Endothelial cell of umbilical vein (primary cell): ENCODE measurements around the gene GALNT2. TPM values are rescaled to one million over a fixed set of nuclear protein-coding genes. Genes with fewer than 3 reads are reported as not detected.

ENCODE experiments used
- BruUV-seq: library from RNA; stranded (reverse); fragments of 400-500 nt; replicated peaks from 2 replicates; lab custom pipeline; 2021; lab: Mats Ljungman, UMichigan
- CTCF ChIA-PET: fragments of 300-600, 350-600 bp; sonication (Branson Sonifier 250); formaldehyde crosslinking; loops from one replicate; lab custom pipeline; 2021; ENCODE audit warnings: antibody characterized with exemption, inconsistent platforms; lab: Charles Lee
- POLR2A ChIA-PET: fragments of 300-600, 350-600 bp; sonication (Branson Sonifier 250); formaldehyde crosslinking; loops from one replicate; lab custom pipeline; 2021; ENCODE audit warnings: antibody characterized with exemption, inconsistent platforms; lab: Charles Lee
- DNase-seq: peaks from one replicate; pipeline ENCODE4 v3.0.0-alpha.2; 2011; ENCODE audit warnings: low read depth, low spot score
- FAIRE-seq: peaks from 2 replicates; lab custom pipeline; 2011; peaks lifted over from hg19 to GRCh38; lab: Jason Lieb, UNC
- H2AFZ ChIP-seq: 2 replicates; pipeline ENCODE4 v1.6.0; 2012; ENCODE audit warnings: low read depth, low read length, control low read depth, inconsistent platforms
- H3K27ac ChIP-seq: 2 replicates; pipeline ENCODE4 v1.5.1; 2011; ENCODE audit warnings: low read depth, mild to moderate bottlenecking, control low read depth, low read length, moderate library complexity; ENCODE audit not compliant: insufficient read depth
- H3K27me3 ChIP-seq, 2 experiments: 2 replicates each; pipeline versions ENCODE4 v1.6.0 to v1.6.1; 2011; ENCODE audit warnings: low read length in 2 of 2, mixed read lengths in 1 of 2; ENCODE audit not compliant: control insufficient read depth in 2 of 2, insufficient read depth in 2 of 2
- H3K36me3 ChIP-seq, 2 experiments: 2 replicates in 1 of 2; 3 replicates in 1 of 2; pipeline ENCODE4 v1.5.1; 2011; ENCODE audit warnings: low read length in 2 of 2, mild to moderate bottlenecking in 1 of 2, moderate library complexity in 1 of 2; ENCODE audit not compliant: control insufficient read depth in 2 of 2, insufficient read depth in 2 of 2; ENCODE audit errors: extremely low read depth in 1 of 2
- H3K4me1 ChIP-seq: 3 replicates; pipeline ENCODE4 v1.5.1; 2011; ENCODE audit warnings: mild to moderate bottlenecking, low read length; ENCODE audit not compliant: control insufficient read depth, insufficient read depth; ENCODE audit errors: extremely low read depth
- H3K4me2 ChIP-seq: 2 replicates; pipeline ENCODE4 v1.6.1; 2011; ENCODE audit warnings: low read length, control low read depth, mixed read lengths; ENCODE audit not compliant: insufficient read depth
- H3K4me3 ChIP-seq, 3 experiments: fragments of 200-600 bp in 1 of 3; sonication (generic), shearing (Covaris generic) in 1 of 3; replicated peaks in 1 of 3; 2 replicates each; pipeline ENCODE4 v1.5.1; 2011 to 2016; ENCODE audit warnings: control low read depth in 3 of 3, low read length in 3 of 3, mild to moderate bottlenecking in 2 of 3, inconsistent platforms in 1 of 3, low read depth in 1 of 3, moderate library complexity in 1 of 3; ENCODE audit not compliant: insufficient read depth in 1 of 3
- H3K79me2 ChIP-seq: 2 replicates; pipeline ENCODE4 v1.6.0; 2012; ENCODE audit warnings: low read length, inconsistent platforms; ENCODE audit not compliant: control insufficient read depth, insufficient read depth
- H3K9ac ChIP-seq: replicated peaks from 2 replicates; pipeline ENCODE3; 2011; ENCODE audit warnings: low read length, control low read depth; ENCODE audit not compliant: insufficient read depth; ENCODE audit errors: extremely low read depth
- H3K9me1 ChIP-seq: replicated peaks from 3 replicates; pipeline ENCODE4 v1.6.0; 2011; ENCODE audit warnings: mild to moderate bottlenecking, low read length; ENCODE audit not compliant: control insufficient read depth, insufficient read depth; ENCODE audit errors: extremely low read depth
- H3K9me3 ChIP-seq: replicated peaks from 2 replicates; pipeline ENCODE4 v1.5.1; 2012; ENCODE audit warnings: low read length, inconsistent platforms; ENCODE audit not compliant: control insufficient read depth, insufficient read depth
- H4K20me1 ChIP-seq: replicated peaks from 2 replicates; pipeline ENCODE3; 2011; ENCODE audit warnings: mild to moderate bottlenecking, low read length; ENCODE audit not compliant: control insufficient read depth, insufficient read depth; ENCODE audit errors: extremely low read depth
- CTCF ChIP-seq, 2 donors: IDR thresholded peaks; 1 replicate in 1 of 2; 2 replicates in 1 of 2; pipeline ENCODE4 v1.5.1; 2011; ENCODE audit warnings: low read length in 2 of 2, mild to moderate bottlenecking in 2 of 2, moderate library complexity in 2 of 2, control low read depth in 1 of 2, inconsistent platforms in 1 of 2, low read depth in 1 of 2; ENCODE audit not compliant: insufficient read depth in 1 of 2; ENCODE audit errors: extremely low read depth in 1 of 2
- EZH2 ChIP-seq: IDR thresholded peaks from 2 replicates; pipeline ENCODE4 v1.6.1; 2012; ENCODE audit warnings: borderline replicate concordance, low read depth, mild to moderate bottlenecking, moderate library complexity, low read length, inconsistent platforms; ENCODE audit not compliant: severe bottlenecking
- FOS ChIP-seq: IDR thresholded peaks from 2 replicates; pipeline ENCODE4 v1.6.1; 2011; ENCODE audit warnings: mild to moderate bottlenecking, low read length, moderate library complexity, borderline replicate concordance; ENCODE audit not compliant: insufficient read depth
- GATA2 ChIP-seq: IDR thresholded peaks from 2 replicates; pipeline ENCODE4 v1.7.0; 2011; ENCODE audit warnings: low read depth, mild to moderate bottlenecking, moderate library complexity, mixed read lengths, low read length; ENCODE audit not compliant: insufficient read length, insufficient read depth
- JUN ChIP-seq: IDR thresholded peaks from 2 replicates; pipeline ENCODE4 v1.6.1; 2011; ENCODE audit warnings: borderline replicate concordance, low read depth; ENCODE audit not compliant: insufficient read length, insufficient read depth
- MAX ChIP-seq: IDR thresholded peaks from 2 replicates; pipeline ENCODE4 v1.6.1; 2011; ENCODE audit not compliant: insufficient read depth, insufficient read length
- MYC ChIP-seq: IDR thresholded peaks from one replicate; pipeline ENCODE4 v1.6.1; 2011; ENCODE audit warnings: mild to moderate bottlenecking, low read depth, low read length
- POLR2A ChIP-seq: IDR thresholded peaks from 2 replicates; pipeline ENCODE4 v1.6.1; 2012; ENCODE audit warnings: low read depth, mild to moderate bottlenecking, control low read depth, low read length
- POLR2AphosphoS5 ChIP-seq: IDR thresholded peaks from 2 replicates; pipeline ENCODE4 v1.6.1; 2012; ENCODE audit warnings: low read depth, mild to moderate bottlenecking, control low read depth, low read length, moderate library complexity; ENCODE audit not compliant: insufficient read depth
- dilution Hi-C: fragments of 300-500 bp; cut with MboI; formaldehyde crosslinking; loops from one replicate; pipeline ENCODE4 v1.15.0; 2019; ENCODE audit warnings: low sequenced_read_pairs; ENCODE audit not compliant: extremely low pct_ligation_motif_present
- intact Hi-C: fragments of 100-400 bp; cut with micrococcal nuclease; formaldehyde crosslinking; loops from one replicate; pipeline ENCODE4 v1.10.0; 2022
- polyA plus RNA-seq, 4 experiments: library from polyadenylated mRNA; depleted of rRNA in 3 of 4; stranded (reverse) in 3 of 4; unstranded in 1 of 4; fragments of >200 nt; gene quantifications; 2 replicates each; pipeline versions ENCODE4 v1.2.1 to v1.2.3, GENCODE V29; 2011 to 2012; ENCODE audit warnings: missing spikeins in 1 of 4
- total RNA-seq: library from RNA; stranded (reverse); gene quantifications from 2 replicates; pipeline ENCODE4 v1.2.3, GENCODE V29; 2021

The GALNT2 gene
- total and polyA plus RNA-seq, 2 donors (not counting 3 experiments of a cell fraction or from before 2014, with no cell fraction given): 56.3 to 77.5 TPM

DNA sequence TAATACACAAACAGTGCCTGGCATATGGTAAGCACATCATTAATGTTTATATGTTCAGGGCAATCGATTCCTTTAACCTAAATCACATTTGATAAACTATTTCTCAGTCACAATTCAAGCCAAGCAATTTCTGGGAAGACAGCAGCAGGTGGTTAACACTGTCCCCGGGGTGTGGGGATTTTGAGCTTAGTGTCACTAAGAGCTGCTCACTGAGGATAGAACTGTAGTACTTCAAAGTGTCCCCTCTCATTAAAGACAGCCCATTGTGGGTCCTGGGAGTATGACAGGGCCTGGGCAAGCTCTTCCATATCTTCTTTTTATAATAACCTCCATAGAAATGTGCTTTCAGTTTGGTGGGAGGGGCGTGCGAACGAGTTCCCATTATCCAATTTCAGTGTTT lies 8.4 kb upstream of the GALNT2 start:
- H3K4me2 ChIP-seq: no peak overlapping the region
- no peaks in the 10 kb centered on the region for H3K79me2 ChIP-seq
- DNase-seq: no peak
- dilution Hi-C loops: no loop called here
- intact Hi-C loops: no loop called here
- no peak for TF ChIP-seq CTCF (IDR thresholded peaks at IDR 0.05; ENCODE audit: extremely low read depth in 1 of 2, insufficient read depth in 1 of 2, low read depth in 1 of 2, low read length in 2 of 2)
- no peak for TF ChIP-seq POLR2AphosphoS5
- no peak for TF ChIP-seq MYC
- TF ChIP-seq JUN: no peak
- TF ChIP-seq GATA2: no peak
- TF ChIP-seq POLR2A: no peak
- TF ChIP-seq FOS: no peak
- TF ChIP-seq EZH2: no peak
- no peak for TF ChIP-seq MAX
- H3K4me3 ChIP-seq: no peak overlapping the region
- no TSS peak for BruUV-seq
- no peak overlapping the region for H3K9ac ChIP-seq
- no peak for FAIRE-seq
- H4K20me1 ChIP-seq: no peaks in the 10 kb centered on the region
- H3K4me1 ChIP-seq: no peaks in the 10 kb centered on the region
- ChIA-PET POLR2A (no interaction called here), CTCF (interaction anchor here (1.0 kb wide), 1 partner anchor 8 kb away, joined by 4 read pairs; the partner anchor contains the start of gene GALNT2)
- peaks cover 10 to 13% of the 10 kb centered on the region in 2 experiments for H3K27me3 ChIP-seq
- no peaks in the 10 kb centered on the region for H3K36me3 ChIP-seq
- no peaks in the 10 kb centered on the region for H3K9me3 ChIP-seq
- no peak overlapping the region for H2AFZ ChIP-seq
- no peak overlapping the region for H3K27ac ChIP-seq
- no peaks in the 10 kb centered on the region for H3K9me1 ChIP-seq
